Mesodermal cell (in vitro differentiated cells): ENCODE measurements around the gene CABP4.

Source experiments
- H3K27ac ChIP-seq: 2 replicates; pipeline ENCODE4 v1.7.0; 2013; ENCODE audit warnings: mild to moderate bottlenecking, low read depth, low read length, moderate library complexity; ENCODE audit not compliant: severe bottlenecking
- H3K36me3 ChIP-seq: 2 replicates; pipeline ENCODE4 v1.7.1; 2013; ENCODE audit warnings: mild to moderate bottlenecking, low read length, moderate library complexity; ENCODE audit not compliant: control insufficient read depth, insufficient read depth
- H3K4me1 ChIP-seq: one replicate; pipeline ENCODE4 v1.7.1; 2013; ENCODE audit warnings: mild to moderate bottlenecking, low read length; ENCODE audit not compliant: insufficient read depth, control insufficient read depth, poor library complexity, severe bottlenecking
- H3K4me3 ChIP-seq: 2 replicates; pipeline ENCODE4 v1.7.0; 2013; ENCODE audit warnings: low read length, control low read depth, mild to moderate bottlenecking; ENCODE audit not compliant: insufficient read depth, poor library complexity, severe bottlenecking; ENCODE audit errors: extremely low read depth
- H3K9me3 ChIP-seq: 2 replicates; pipeline ENCODE4 v1.7.1; 2013; ENCODE audit warnings: mild to moderate bottlenecking, low read length, moderate library complexity; ENCODE audit not compliant: control insufficient read depth
- WGBS, 2 experiments: methylation state at CpG; one replicate each; pipeline ENCODE4 v1.1.5; 2013; ENCODE audit warnings: missing lambda C conversion rate in 2 of 2; ENCODE audit not compliant: insufficient coverage in 2 of 2; 5-methylcytosine and 5-hydroxymethylcytosine counted together

CABP4 gene

DNA sequence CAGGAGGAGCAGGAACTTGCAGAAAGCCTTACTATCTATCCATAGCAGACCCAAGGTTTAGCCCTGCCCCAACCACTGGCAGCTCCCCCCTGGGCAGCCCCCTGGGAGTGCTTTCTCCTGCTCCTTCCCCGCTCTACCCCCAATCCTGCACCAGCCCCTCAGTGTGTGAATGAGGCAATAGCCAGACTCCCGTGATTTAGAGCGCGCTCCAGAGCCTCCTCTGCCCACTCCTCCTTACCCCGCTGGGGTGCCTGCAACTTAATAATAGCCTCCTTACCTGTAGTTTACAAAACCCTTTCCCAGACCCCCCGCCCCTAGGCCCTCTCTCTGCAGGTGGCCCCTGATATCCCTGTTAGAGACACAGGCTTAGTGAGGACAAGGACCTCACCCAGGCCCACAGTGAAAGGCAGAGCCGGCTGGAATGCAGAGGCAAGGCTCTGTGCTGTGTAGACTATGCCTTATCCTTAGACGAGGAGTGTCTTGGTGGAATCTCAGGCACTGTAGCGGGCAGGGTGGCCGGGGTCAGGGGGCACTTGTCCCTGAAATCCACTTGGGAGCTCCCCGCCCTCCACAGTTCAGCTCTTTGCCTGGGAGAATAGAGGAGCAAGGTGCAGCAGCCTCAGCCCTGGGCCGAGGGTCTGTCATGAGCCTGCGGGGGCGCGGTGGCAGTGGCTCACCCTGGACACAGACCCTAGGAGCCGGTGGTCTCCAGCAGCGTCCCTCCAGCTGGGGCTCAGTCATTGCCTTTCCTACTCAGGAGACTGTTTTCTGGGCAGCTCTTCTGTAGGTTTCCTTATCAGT is 44.0 kb upstream of the CABP4 start:
- Histone ChIP-seq H3K4me1 (peaks cover 3% of the 10 kb centered on the region), H3K36me3 (no peaks in the 10 kb centered on the region), H3K27ac (no peak overlapping the region), H3K4me3 (no peak overlapping the region), H3K9me3 (no peaks in the 10 kb centered on the region)
- WGBS, 2 experiments = 79 to 84% methylated on average over 13 to 17 of the region's 17 CpGs

- H3K27ac ChIP-seq = no peak overlapping the region
- H3K36me3 ChIP-seq = no peaks in the 10 kb centered on the region
- 80 to 90% methylated on average over 5 to 7 of the region's 7 CpGs for WGBS, 2 experiments
- H3K4me3 ChIP-seq = no peak overlapping the region
- H3K9me3 ChIP-seq = no peaks in the 10 kb centered on the region
- peaks cover 3% of the 10 kb centered on the region for H3K4me1 ChIP-seq
Observed at GRCh38 chr11:67411785-67412152, 43.4 kb upstream of the CABP4 start.

GRCh38 chr11:67412495-67413179 is 42.5 kb upstream of the CABP4 start:
- no peaks in the 10 kb centered on the region for H3K36me3 ChIP-seq
- 78 to 82% methylated on average over 5 to 8 of the region's 9 CpGs for WGBS, 2 experiments
- no peaks in the 10 kb centered on the region for H3K9me3 ChIP-seq
- no peak overlapping the region for H3K27ac ChIP-seq
- H3K4me1 ChIP-seq = peaks cover 3% of the 10 kb centered on the region
- H3K4me3 ChIP-seq = no peak overlapping the region

GRCh38 chr11:67413266-67413849 is 41.8 kb upstream of the CABP4 start:
- 80 to 92% methylated on average over 1 of the region's 2 CpGs for whole genome bisulfite sequencing, 2 experiments
- Histone ChIP-seq H3K27ac (no peak overlapping the region), H3K9me3 (no peaks in the 10 kb centered on the region)

DNA sequence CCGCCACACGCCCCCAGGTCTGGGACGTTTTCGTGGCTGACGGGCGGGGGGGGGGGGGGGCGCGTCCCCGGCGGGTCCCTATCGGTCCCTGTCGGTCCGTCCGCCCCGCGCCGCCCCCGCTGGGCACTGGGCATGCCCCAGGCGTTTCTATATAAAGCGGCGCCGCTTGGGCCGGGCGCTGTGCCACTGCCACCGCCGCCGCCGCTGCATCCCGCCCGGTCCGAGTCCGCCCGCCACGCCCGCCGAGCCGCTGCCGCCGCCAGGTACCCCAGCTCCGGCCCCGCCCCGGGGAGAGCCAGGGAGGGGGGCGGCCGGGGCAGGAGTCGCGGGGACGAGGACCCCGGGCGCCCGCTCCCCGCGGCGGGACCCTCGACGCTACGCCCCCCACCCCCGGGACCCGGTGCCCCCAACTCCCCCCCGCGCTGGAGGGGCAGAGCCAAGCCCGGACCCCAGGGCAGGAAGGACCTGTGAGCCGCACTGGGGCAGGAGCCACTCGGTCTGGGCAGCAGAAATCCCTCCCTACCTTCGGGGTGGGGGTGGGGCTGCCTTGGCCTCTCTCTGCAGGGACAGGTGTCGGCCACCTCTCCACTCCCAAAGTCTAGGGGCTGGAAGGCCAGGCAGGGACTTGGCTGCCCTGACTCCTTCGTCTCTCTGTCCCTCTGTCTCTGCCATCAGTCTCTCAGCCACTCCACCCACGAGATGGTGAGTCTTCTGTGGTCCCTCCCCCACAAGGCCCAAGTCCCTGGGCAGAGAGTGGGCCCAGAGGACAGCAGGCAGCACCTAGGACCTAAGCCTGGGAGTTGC is 39.5 kb upstream of the CABP4 start, which contains the start of gene CARNS1:
TSS of gene CARNS1 (plus strand) at position 178 of the 804 bp plus-strand sequence. CDS start at position 700, 522 bp downstream.
- Histone ChIP-seq H3K4me3 (no peak within 1 kb of the TSS), H3K27ac (no peak within 1 kb of the TSS), H3K9me3 (no peaks in the 10 kb centered on the region), H3K4me1 (peaks cover 10% of the 10 kb centered on the region), H3K36me3 (no peaks in the 10 kb centered on the region)
- WGBS, 2 experiments = 8 to 11% methylated on average over 25 to 38 of the region's 67 CpGs

More at GRCh38 chr11:67413266-67413849, 41.8 kb upstream of the CABP4 start:
- Histone ChIP-seq H3K4me3 (no peak overlapping the region), H3K36me3 (no peaks in the 10 kb centered on the region), H3K4me1 (peaks cover 3% of the 10 kb centered on the region)

DNA sequence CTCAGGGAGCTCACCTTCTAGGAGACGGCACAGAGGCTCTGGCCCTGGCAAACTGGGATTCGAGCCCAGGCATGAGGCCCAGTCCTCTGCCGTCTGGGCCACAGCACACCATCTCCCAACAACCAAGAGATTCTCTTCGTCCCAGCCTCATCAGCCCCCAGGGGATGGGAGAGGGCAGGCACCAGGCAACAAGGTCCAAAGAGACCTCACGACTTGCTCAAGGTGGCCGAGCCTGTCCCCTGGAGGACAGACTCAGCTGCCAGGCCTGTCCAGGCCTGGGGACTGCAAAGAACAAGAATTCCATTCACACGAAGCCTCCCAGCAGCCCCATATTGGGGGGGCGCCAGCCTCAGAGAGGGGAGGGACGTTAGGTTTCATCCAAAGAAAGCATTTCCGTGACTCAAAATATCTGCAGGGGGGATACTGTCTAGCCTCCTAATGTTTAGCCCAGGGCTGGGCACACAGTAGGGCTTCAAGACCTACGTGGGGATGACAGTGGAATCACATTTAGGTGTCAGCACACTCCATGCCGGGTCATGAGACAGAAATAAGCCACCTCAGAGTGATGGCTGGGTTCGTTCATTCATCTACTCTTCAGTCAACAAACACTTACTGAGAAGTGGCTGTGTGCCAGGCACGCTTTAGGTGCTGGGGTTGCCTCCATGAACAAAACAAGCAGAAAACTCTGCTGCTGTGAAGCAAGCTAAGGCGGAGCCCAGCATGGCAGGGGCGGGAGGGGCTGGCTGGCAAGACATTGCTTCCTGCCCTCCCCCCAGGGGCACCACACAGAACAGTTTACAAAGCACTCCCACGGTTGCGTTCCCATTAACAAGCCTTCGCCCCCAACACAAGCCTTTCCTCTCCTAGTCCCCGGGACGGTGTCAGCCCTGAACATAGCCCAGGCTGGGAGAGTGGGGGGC is 38.5 kb upstream of the CABP4 start:
- no peak overlapping the region for H3K27ac ChIP-seq
- 84 to 85% methylated on average over 17 to 21 of the region's 21 CpGs for WGBS, 2 experiments
- H3K9me3 ChIP-seq = no peaks in the 10 kb centered on the region
- no peaks in the 10 kb centered on the region for H3K36me3 ChIP-seq
- H3K4me3 ChIP-seq = no peak overlapping the region
- peaks cover 10% of the 10 kb centered on the region for H3K4me1 ChIP-seq

- H3K4me1 ChIP-seq = peaks cover 10% of the 10 kb centered on the region
- H3K9me3 ChIP-seq = no peaks in the 10 kb centered on the region
- H3K36me3 ChIP-seq = no peaks in the 10 kb centered on the region
- no peak overlapping the region for H3K27ac ChIP-seq
- no peak overlapping the region for H3K4me3 ChIP-seq
- WGBS, 2 experiments = 92 to 93% methylated on average over 8 to 12 of the region's 12 CpGs
Observed at GRCh38 chr11:67417425-67417824, 37.7 kb upstream of the CABP4 start.

- H3K4me3 ChIP-seq = no peak overlapping the region
- H3K36me3 ChIP-seq = no peaks in the 10 kb centered on the region
- no peak overlapping the region for H3K27ac ChIP-seq
- H3K4me1 ChIP-seq = peaks cover 7% of the 10 kb centered on the region
- H3K9me3 ChIP-seq = no peaks in the 10 kb centered on the region
- 92 to 96% methylated on average over 19 to 26 of the region's 26 CpGs for WGBS, 2 experiments
Observed at GRCh38 chr11:67418476-67419281, 36.5 kb upstream of the CABP4 start.

- H3K9me3 ChIP-seq = no peaks in the 10 kb centered on the region
- H3K27ac ChIP-seq = no peak overlapping the region
- H3K4me3 ChIP-seq = no peak overlapping the region
- H3K4me1 ChIP-seq = peaks cover 7% of the 10 kb centered on the region
- no peaks in the 10 kb centered on the region for H3K36me3 ChIP-seq
- 96 to 97% methylated on average over 14 to 16 of the region's 21 CpGs for WGBS, 2 experiments
Observed at GRCh38 chr11:67419325-67420049, 35.7 kb upstream of the CABP4 start.
